Skeletal muscle tissue (tissue), 4 donors: ENCODE measurements around the gene KLF8. TPM values are rescaled to one million over a fixed set of nuclear protein-coding genes. Genes with fewer than 3 reads are reported as not detected.

Experiments used
- H3K27ac ChIP-seq: one replicate; pipeline ENCODE4 v1.7.0; 2013; ENCODE audit warnings: mild to moderate bottlenecking, low read depth, low read length, inconsistent platforms
- H3K27me3 ChIP-seq, 3 donors: one replicate each; pipeline ENCODE4 v1.7.0; 2013; ENCODE audit warnings: low read length in 3 of 3; ENCODE audit not compliant: control insufficient read depth in 3 of 3, insufficient read depth in 3 of 3
- H3K36me3 ChIP-seq, 3 donors: one replicate each; pipeline ENCODE4 v1.7.0; 2013; ENCODE audit warnings: low read length in 3 of 3; ENCODE audit not compliant: control insufficient read depth in 3 of 3, insufficient read depth in 3 of 3
- H3K4me1 ChIP-seq, 3 donors: one replicate each; pipeline ENCODE4 v1.7.0; 2013; ENCODE audit warnings: low read length in 3 of 3, mild to moderate bottlenecking in 3 of 3; ENCODE audit not compliant: control insufficient read depth in 3 of 3, insufficient read depth in 3 of 3
- H3K4me3 ChIP-seq, 3 donors: one replicate each; pipeline ENCODE4 v1.7.0; 2013; ENCODE audit warnings: low read length in 3 of 3
- H3K9ac ChIP-seq, 3 donors: one replicate each; pipeline ENCODE4 v1.7.0; 2013; ENCODE audit warnings: low read length in 3 of 3, mild to moderate bottlenecking in 3 of 3, moderate library complexity in 2 of 3, low read depth in 1 of 3
- H3K9me3 ChIP-seq, 3 donors: one replicate each; pipeline ENCODE4 v1.7.0; 2013; ENCODE audit warnings: low read length in 3 of 3; ENCODE audit not compliant: control insufficient read depth in 3 of 3
- total RNA-seq: library from RNA; depleted of rRNA; stranded (reverse); fragments of >200 nt; gene quantifications from one replicate; pipeline ENCODE4 v1.2.3, GENCODE V29; 2014
- donor health status: Osteomylitis.

The KLF8 gene
- total RNA-seq, 1 donor from 2014 or later: 2.6 TPM

DNA sequence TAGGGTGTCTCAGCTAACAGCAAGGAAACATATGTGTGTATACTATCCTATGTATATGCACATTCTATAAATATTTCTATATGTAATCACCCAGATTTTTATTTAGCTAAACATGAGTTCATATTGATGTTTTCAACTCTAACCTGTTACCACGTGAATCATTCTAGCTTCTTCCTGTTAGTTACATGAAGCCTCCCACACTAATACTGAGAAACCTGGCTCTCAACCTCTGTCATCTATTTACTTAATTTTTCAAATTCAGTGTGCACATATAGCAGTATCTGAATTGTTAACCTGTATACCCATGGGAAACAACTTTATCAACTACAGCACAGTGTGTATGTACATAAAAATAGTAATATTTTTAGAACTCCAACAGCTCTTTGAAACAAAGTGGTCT lies 57.3 kb downstream of the KLF8 start:
- Histone ChIP-seq H3K27ac (no peak overlapping the region), H3K9ac (no peak overlapping the region), H3K36me3 (peaks cover 0 to 6% (median 0%) of the 10 kb centered on the region in 3 donors), H3K4me1 (no peaks in the 10 kb centered on the region), H3K27me3 (no peaks in the 10 kb centered on the region), H3K9me3 (no peaks in the 10 kb centered on the region), H3K4me3 (no peak overlapping the region)

DNA sequence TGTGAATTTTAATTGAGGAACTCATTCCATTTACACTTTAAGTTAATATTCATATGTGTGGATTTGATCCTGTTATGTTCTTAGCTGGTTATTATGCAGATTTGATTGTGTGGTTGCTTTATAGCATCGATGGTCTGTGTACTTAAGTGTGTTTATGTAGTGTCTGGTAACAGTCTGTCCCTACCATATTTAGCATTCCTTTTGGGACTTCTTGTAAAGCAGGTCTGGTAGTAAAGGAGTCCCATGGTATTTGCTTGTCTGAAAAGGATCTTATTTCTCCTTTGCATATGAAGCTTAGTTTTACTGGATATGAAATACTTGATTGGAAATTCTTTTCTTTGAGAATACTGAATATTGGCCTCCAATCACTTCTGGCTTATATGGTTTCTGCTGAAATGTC lies 76.6 kb downstream of the KLF8 start:
- no peak overlapping the region for H3K27ac ChIP-seq
- H3K27me3 ChIP-seq: no peaks in the 10 kb centered on the region

DNA sequence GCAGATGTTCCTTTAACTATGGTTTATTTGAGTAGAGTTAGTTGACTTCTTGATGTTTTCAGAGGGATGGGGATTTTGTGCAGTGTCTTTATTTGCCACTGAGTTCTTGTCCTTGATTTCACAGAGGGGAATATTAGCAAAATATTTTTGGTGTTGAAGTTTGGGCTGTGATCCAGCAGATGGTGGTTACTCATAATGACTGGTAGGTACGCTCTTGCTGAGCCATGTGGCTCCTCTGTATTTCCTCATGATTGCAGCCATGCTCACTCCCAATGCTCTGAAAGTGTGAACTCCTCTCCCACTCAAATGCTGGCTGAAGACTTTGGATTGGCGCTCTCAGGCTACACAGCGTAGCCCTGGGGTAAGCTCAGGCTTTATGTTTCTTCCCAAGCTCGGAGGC lies 77.7 kb downstream of the KLF8 start:
- Histone ChIP-seq H3K27me3 (no peaks in the 10 kb centered on the region), H3K27ac (no peak overlapping the region), H3K36me3 (no peaks in the 10 kb centered on the region), H3K9ac (no peak overlapping the region), H3K4me3 (no peak overlapping the region), H3K9me3 (no peaks in the 10 kb centered on the region), H3K4me1 (no peaks in the 10 kb centered on the region)

More for the DNA sequence above, 76.6 kb downstream of the KLF8 start:
- no peak overlapping the region for H3K9ac ChIP-seq
- no peaks in the 10 kb centered on the region for H3K36me3 ChIP-seq
- H3K9me3 ChIP-seq: no peaks in the 10 kb centered on the region
- H3K4me1 ChIP-seq: no peaks in the 10 kb centered on the region
- H3K4me3 ChIP-seq: no peak overlapping the region

DNA sequence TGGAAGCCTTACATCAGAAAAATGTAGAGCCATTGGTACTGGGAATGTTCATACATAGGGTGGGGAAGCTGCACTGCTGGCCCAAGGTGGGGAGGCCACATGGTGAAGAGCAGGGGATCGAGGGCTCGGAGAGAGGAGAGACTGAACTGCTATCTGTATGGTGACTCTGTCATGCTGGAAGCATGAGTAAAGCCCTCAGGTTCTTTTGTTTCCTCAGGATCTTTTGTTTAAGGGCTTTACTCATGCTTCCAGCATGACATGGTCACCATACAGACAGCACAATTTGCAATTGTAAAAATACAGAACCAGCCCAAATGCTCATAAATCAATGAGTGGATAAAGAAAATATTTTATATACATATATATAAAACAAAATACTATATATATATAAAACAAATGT lies 78.4 kb downstream of the KLF8 start:
- Histone ChIP-seq H3K36me3 (no peaks in the 10 kb centered on the region), H3K27me3 (no peaks in the 10 kb centered on the region), H3K4me1 (no peaks in the 10 kb centered on the region), H3K4me3 (no peak overlapping the region), H3K27ac (no peak overlapping the region), H3K9me3 (no peaks in the 10 kb centered on the region), H3K9ac (no peak overlapping the region)

DNA sequence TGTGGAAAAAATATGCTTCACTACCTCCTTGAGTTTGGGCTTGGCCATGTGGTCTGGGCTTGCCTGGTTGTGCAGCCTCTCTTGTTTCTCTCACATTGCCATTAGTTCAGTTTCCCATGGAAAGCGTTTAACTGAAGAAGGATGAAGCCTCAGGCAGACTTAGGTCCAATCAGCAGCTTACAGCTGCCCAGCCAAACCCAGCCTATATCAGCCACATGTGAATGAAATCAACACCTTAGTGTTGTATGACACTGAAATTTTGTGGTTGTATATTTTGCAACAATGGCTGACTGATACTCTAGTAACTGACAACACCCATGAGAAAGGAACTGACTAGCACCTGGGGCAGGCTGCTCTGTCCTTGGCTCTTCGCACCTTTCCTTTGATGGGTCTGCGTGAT lies 81.2 kb downstream of the KLF8 start:
- Histone ChIP-seq H3K4me3 (no peak overlapping the region), H3K9me3 (no peaks in the 10 kb centered on the region), H3K9ac (no peak overlapping the region), H3K27ac (no peak overlapping the region), H3K36me3 (no peaks in the 10 kb centered on the region), H3K27me3 (peaks cover 0 to 3% (median 0%) of the 10 kb centered on the region in 3 donors), H3K4me1 (no peaks in the 10 kb centered on the region)

DNA sequence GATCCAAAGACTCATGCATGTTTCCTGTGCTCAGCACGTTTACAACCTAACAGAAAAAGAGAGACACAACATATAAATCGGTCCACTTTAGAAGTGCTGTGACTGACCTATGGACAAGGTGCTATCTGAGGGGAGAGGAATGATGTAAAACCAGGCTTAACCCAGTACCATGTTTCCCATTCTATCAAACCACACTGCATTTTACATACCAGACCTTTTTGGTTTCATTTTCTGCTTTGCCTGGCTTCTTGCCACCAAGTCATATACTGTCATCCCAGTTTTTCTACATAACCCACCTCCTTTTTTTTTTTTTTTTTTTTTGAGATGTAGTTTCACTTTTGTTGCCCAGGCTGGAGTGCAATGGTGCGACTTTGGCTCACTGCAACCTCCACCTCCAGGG lies 82.2 kb downstream of the KLF8 start:
- H3K9me3 ChIP-seq: no peaks in the 10 kb centered on the region

DNA sequence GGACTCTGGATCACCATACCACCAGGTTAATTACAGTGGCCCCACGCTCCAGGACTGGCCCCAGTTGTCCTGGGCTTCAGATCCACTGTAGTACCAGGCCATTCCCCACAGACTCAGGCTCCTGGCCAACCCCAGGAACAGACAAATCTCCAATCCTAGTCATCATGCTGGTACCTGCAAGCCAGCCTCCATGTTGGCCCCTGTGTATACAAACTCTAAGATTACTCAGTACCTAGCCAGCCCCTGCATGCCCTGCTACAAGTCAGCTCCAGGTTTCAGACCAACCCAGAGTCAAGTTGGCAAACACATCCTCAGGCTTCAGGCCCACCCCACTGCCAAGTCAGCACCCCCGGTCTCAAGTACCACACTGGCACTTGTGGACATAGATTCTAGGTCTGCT lies 85.9 kb downstream of the KLF8 start:
- Histone ChIP-seq H3K27ac (no peak overlapping the region), H3K27me3 (peaks cover 0 to 6% (median 0%) of the 10 kb centered on the region in 3 donors), H3K36me3 (no peaks in the 10 kb centered on the region), H3K4me1 (no peaks in the 10 kb centered on the region), H3K9me3 (no peaks in the 10 kb centered on the region), H3K9ac (no peak overlapping the region), H3K4me3 (no peak overlapping the region)

More for the DNA sequence above, 82.2 kb downstream of the KLF8 start:
- Histone ChIP-seq H3K4me3 (no peak overlapping the region), H3K4me1 (no peaks in the 10 kb centered on the region), H3K9ac (no peak overlapping the region), H3K27ac (no peak overlapping the region), H3K36me3 (no peaks in the 10 kb centered on the region), H3K27me3 (peaks cover 0 to 6% (median 0%) of the 10 kb centered on the region in 3 donors)

DNA sequence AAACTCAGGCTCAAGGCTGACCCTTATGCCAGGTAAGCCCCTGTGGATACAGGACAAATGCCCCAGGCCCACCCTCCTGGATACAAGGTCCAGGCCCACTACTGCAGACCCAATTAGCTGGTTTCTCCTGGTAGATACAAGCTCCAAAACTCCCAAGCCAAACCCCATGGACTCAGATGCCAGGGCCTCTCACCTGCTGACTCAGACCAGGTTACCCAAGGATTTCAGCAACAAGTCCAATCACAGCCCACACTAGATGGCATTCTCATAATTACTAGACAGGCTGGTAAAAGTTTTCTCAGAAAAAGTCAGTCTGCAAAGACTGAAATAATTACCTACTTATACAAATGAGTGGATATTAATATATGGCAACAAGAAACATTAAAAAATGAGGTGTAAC lies 87.0 kb downstream of the KLF8 start:
- H3K4me3 ChIP-seq: no peak overlapping the region
- H3K27me3 ChIP-seq: peaks cover 0 to 6% (median 0%) of the 10 kb centered on the region in 3 donors
- H3K27ac ChIP-seq: no peak overlapping the region
- no peaks in the 10 kb centered on the region for H3K4me1 ChIP-seq
- H3K36me3 ChIP-seq: no peaks in the 10 kb centered on the region
- no peak overlapping the region for H3K9ac ChIP-seq
- H3K9me3 ChIP-seq: no peaks in the 10 kb centered on the region
